HG03280 (cell line): Measurements from ENCODE around the gene SLC39A11.

Experiments used
- ATAC-seq: cut with Tn5 transposase; IDR thresholded peaks from one replicate; pipeline ENCODE4 v1.9.1; 2021; ENCODE audit warnings: mild to moderate bottlenecking, moderate library complexity; ENCODE audit not compliant: unreplicated experiment

SLC39A11 gene

GRCh38 chr17:72672729-72673128 is 419.8 kb downstream of the SLC39A11 start:
- no peak for ATAC-seq

- ATAC-seq = no peak
Measured at GRCh38 chr17:72671016-72671415, 421.5 kb downstream of the SLC39A11 start.

- ATAC-seq = no peak
Measured at GRCh38 chr17:72667096-72668063, 425.1 kb downstream of the SLC39A11 start.

- no peak for ATAC-seq
Measured at GRCh38 chr17:72665852-72666851, 426.3 kb downstream of the SLC39A11 start.

GRCh38 chr17:72662827-72663190 is 429.7 kb downstream of the SLC39A11 start:
- ATAC-seq = no peak

- no peak for ATAC-seq
Measured at GRCh38 chr17:72661945-72662826, 430.3 kb downstream of the SLC39A11 start.

GRCh38 chr17:72661116-72661944 is 431.2 kb downstream of the SLC39A11 start:
- no peak for ATAC-seq

- ATAC-seq = no peak
Measured at GRCh38 chr17:72660274-72661115, 432.0 kb downstream of the SLC39A11 start.

- no peak for ATAC-seq
Measured at GRCh38 chr17:72659811-72660210, 432.7 kb downstream of the SLC39A11 start.

- no peak for ATAC-seq
Measured at GRCh38 chr17:72658675-72659074, 433.8 kb downstream of the SLC39A11 start.

GRCh38 chr17:72657467-72658317 is 434.8 kb downstream of the SLC39A11 start:
- ATAC-seq = no peak

GRCh38 chr17:72656130-72656763 is 436.2 kb downstream of the SLC39A11 start:
- ATAC-seq = no peak

GRCh38 chr17:72654706-72655105 is 437.8 kb downstream of the SLC39A11 start:
- no peak for ATAC-seq

- ATAC-seq = no peak
Measured at GRCh38 chr17:72651988-72652387, 440.5 kb downstream of the SLC39A11 start.

GRCh38 chr17:72648702-72649101 is 443.8 kb downstream of the SLC39A11 start:
- ATAC-seq = no peak

- ATAC-seq = no peak
Measured at GRCh38 chr17:72646176-72646575, 446.3 kb downstream of the SLC39A11 start.

GRCh38 chr17:72644492-72644891 is 448.0 kb downstream of the SLC39A11 start:
- no peak for ATAC-seq
